Measurements from ENCODE around the gene CATSPERZ.

The CATSPERZ gene

DNA sequence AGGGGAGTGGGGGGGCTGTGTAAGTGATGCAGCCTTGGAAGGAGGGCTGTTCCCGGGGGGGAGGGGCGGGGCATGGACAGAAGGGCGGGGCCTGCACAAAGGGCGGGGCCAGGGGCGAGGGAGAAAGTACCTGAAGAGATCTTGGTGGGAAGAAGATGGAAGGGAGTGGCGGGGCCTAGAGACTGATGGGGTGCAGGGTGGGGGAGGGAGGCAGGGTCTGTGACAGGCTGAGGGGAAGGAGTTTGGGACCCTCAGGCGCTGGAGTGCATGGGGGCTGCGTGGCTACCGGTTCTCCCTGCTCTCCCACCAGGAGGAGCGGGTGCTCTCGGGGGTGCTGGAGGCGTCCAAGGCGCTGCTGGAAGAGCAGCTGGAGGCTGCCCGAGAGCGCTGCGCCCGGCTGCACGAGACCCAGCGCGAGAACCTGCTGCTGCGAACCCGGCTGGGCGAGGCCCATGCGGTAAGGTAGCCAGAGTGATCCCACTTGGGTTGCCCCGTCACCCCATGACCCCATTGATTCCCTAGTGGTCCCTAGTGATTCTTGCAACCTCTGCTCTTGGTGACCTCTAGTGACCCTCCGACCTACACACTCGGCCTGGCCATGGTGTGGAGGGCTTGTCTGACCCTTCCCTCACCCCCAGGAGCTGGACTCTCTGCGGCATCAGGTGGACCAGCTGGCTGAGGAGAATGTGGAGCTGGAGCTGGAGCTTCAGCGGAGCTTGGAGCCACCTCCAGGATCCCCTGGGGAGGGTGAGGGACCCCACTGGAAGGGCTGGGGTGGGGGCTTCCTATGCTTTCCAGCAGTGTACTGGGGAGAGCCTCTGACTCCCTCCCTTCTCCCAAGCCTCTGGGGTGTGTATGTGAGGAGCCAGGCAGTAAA, 42.9 kb downstream of the CATSPERZ start:
- DNase-seq: no peak

DNA sequence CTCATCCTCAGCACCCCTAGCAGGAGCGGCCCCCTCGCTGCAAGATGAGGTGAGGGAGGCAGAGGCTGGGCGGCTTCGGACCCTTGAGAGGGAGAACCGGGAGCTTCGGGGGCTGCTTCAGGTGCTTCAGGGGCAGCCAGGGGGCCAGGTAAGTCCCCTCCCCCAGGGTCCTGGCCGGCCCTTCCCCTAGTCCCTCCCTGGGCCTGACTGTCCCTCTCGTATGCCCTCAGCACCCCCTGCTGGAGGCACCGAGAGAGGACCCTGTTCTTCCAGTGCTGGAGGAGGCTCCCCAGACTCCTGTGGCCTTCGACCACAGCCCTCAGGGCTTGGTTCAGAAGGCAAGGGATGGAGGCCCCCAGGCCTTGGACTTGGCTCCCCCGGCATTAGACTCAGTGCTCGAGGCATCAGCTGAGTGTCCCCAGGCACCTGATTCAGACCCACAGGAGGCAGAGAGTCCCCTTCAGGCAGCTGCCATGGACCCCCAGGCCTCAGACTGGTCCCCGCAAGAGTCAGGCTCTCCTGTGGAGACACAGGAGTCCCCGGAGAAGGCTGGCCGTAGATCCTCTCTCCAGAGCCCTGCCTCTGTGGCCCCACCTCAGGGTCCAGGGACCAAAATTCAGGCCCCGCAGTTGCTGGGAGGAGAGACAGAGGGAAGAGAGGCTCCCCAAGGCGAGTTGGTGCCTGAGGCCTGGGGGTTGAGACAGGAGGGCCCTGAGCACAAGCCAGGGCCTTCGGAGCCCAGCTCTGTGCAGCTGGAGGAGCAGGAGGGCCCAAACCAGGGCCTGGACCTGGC, 43.8 kb downstream of the CATSPERZ start:
- DNase-seq: peak; percentile 38

DNA sequence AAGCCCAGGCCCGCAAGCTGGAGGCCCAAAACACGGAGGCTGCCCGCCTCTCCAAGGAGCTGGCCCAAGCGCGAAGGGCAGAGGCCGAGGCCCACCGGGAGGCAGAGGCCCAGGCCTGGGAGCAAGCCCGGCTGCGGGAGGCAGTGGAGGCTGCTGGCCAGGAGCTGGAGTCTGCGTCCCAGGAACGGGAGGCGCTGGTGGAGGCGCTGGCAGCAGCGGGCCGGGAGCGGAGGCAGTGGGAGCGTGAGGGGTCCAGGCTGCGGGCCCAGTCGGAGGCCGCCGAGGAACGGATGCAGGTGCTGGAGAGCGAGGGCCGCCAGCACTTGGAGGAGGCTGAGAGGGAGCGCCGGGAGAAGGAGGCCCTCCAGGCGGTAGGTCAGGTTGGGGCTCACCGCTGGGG, 44.6 kb downstream of the CATSPERZ start:
- no peak for DNase-seq

DNA sequence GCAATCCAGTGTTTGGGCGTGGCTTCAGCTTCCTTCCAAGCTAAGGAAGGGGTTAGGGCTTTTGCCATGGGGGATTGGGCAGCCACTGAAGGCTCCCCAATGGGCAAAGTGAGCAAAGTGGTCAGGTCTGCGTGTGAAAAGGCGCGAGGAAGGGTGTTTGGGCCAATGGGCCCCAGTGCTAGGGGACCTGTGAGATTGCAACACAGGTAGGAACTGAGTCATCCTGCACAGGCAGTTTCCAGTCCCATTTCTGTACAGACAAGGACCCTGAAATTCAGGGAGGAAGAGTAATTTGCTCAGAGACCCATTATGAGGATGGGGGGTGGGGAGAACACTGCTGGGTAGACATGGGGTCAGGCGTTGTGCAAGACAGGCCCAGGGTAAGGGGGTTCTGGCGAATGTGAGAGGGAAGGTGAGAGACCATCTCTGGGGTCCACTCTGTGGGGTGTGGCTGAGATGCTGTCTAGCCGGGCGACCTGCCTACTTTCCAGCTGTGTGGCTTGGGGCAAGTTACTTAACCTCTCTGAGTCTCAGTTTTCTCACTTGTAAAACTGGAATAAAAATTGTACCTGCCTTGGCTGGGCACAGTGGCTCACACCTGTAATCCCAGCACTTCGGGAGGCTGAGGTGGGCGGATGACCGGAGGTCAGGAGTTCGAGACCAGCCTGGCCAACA, 47.2 kb downstream of the CATSPERZ start:
- DNase-seq: no peak

GRCh38 chr11:64348383-64349024, 48.3 kb downstream of the CATSPERZ start:
- DNase-seq: no peak

GRCh38 chr11:64349025-64349387, 48.8 kb downstream of the CATSPERZ start:
- no peak for DNase-seq

GRCh38 chr11:64349404-64349803, 49.2 kb downstream of the CATSPERZ start:
- DNase-seq: no peak

GRCh38 chr11:64351136-64351631, 51.0 kb downstream of the CATSPERZ start:
- DNase-seq: no peak

GRCh38 chr11:64352099-64352994, 52.2 kb downstream of the CATSPERZ start:
- no peak for DNase-seq

GRCh38 chr11:64352995-64353714, 53.0 kb downstream of the CATSPERZ start:
- DNase-seq: no peak

GRCh38 chr11:64353715-64354506, 53.8 kb downstream of the CATSPERZ start:
- DNase-seq: no peak

Data from RPMI8226 (cell line).